H1 (cell line): ENCODE results near the gene XPNPEP3. TPM values are rescaled to one million over a fixed set of nuclear protein-coding genes. Genes with fewer than 3 reads are reported as not detected.
"Not testable (repeated sequence)": the region's sequence is repeated elsewhere in the genome, so short reads cannot be mapped to it uniquely, and the experiment has no call there.

Source experiments
- CTCF ChIA-PET: fragments of 300-600 bp; sonication (Branson Sonifier 250); formaldehyde crosslinking; loops from one replicate; lab custom pipeline; 2021; ENCODE audit not compliant: partially characterized antibody; lab: Charles Lee
- POLR2A ChIA-PET: fragments of 300-600 bp; sonication (Branson Sonifier 250); formaldehyde crosslinking; loops from one replicate; lab custom pipeline; 2021; ENCODE audit warnings: inconsistent platforms; ENCODE audit not compliant: partially characterized antibody; lab: Charles Lee
- DNase-seq, 2 experiments: peaks; one replicate each; pipeline versions ENCODE4 v3.0.0 to v3.0.0-alpha.2; 2010 to 2022; ENCODE audit warnings: low spot score in 2 of 2, low read depth in 1 of 2, mixed read lengths in 1 of 2
- FAIRE-seq: peaks from 2 replicates; lab custom pipeline; 2011; peaks lifted over from hg19 to GRCh38; lab: Jason Lieb, UNC
- H2AFZ ChIP-seq: 2 replicates; pipeline ENCODE4 v1.8.1; 2012; ENCODE audit warnings: low read length, inconsistent platforms
- H2AK5ac ChIP-seq: 2 replicates; pipeline ENCODE4 v1.6.1; 2013; ENCODE audit warnings: low read depth, low read length
- H2BK120ac ChIP-seq: replicated peaks from 2 replicates; pipeline ENCODE3; 2013; ENCODE audit warnings: low read depth, low read length, inconsistent platforms
- H2BK12ac ChIP-seq: 2 replicates; pipeline ENCODE4 v1.6.1; 2013; ENCODE audit warnings: low read depth, low read length
- H2BK15ac ChIP-seq: 2 replicates; pipeline ENCODE4 v1.6.1; 2013; ENCODE audit warnings: low read length
- H2BK20ac ChIP-seq: 2 replicates; pipeline ENCODE4 v1.6.1; 2013; ENCODE audit warnings: low read length
- H2BK5ac ChIP-seq: 2 replicates; pipeline ENCODE4 v1.6.1; 2013; ENCODE audit warnings: low read depth, low read length
- H3K14ac ChIP-seq: 2 replicates; pipeline ENCODE4 v1.6.1; 2013; ENCODE audit warnings: inconsistent platforms; ENCODE audit not compliant: insufficient read length
- H3K18ac ChIP-seq: 2 replicates; pipeline ENCODE4 v1.6.1; 2013; ENCODE audit warnings: low read length; ENCODE audit errors: extremely low read depth
- H3K23ac ChIP-seq: 2 replicates; pipeline ENCODE4 v1.6.1; 2013; ENCODE audit warnings: inconsistent platforms; ENCODE audit not compliant: insufficient read length
- H3K23me2 ChIP-seq: 2 replicates; pipeline ENCODE4 v1.6.1; 2013; ENCODE audit warnings: low read depth, low read length
- H3K27ac ChIP-seq: 2 replicates; pipeline ENCODE4 v1.6.1; 2011; ENCODE audit warnings: low read depth, low read length, inconsistent platforms
- H3K27me3 ChIP-seq, 4 experiments: replicated peaks in 1 of 4; 1 replicate in 1 of 4; 2 replicates in 3 of 4; pipeline versions ENCODE4 v1.6.1 to v1.8.1; 2011 to 2013; ENCODE audit warnings: low read length in 3 of 4, mild to moderate bottlenecking in 3 of 4, inconsistent platforms in 2 of 4, mixed read lengths in 2 of 4, moderate library complexity in 1 of 4; ENCODE audit not compliant: control insufficient read depth in 3 of 4, insufficient read depth in 3 of 4; ENCODE audit errors: extremely low read depth in 1 of 4
- H3K36me3 ChIP-seq, 4 experiments: 2 replicates each; pipeline versions ENCODE4 v1.6.1 to v1.8.1; 2011 to 2013; ENCODE audit warnings: mild to moderate bottlenecking in 4 of 4, low read length in 3 of 4, moderate library complexity in 2 of 4, control low read depth in 1 of 4, inconsistent platforms in 1 of 4; ENCODE audit not compliant: insufficient read depth in 4 of 4, control insufficient read depth in 2 of 4
- H3K4ac ChIP-seq: replicated peaks from 2 replicates; pipeline ENCODE3; 2013; ENCODE audit warnings: low read length, low read depth, mixed read lengths, inconsistent platforms; ENCODE audit not compliant: insufficient read length
- H3K4me1 ChIP-seq, 4 experiments: replicated peaks in 1 of 4; 1 replicate in 1 of 4; 2 replicates in 3 of 4; pipeline versions ENCODE4 v1.6.1 to v1.8.1; 2011 to 2013; ENCODE audit warnings: low read length in 3 of 4, inconsistent platforms in 2 of 4, mixed read lengths in 1 of 4; ENCODE audit not compliant: insufficient read depth in 4 of 4, control insufficient read depth in 3 of 4
- H3K4me2 ChIP-seq, 2 experiments: 2 replicates each; pipeline versions ENCODE4 v1.6.1 to v1.8.1; 2011 to 2013; ENCODE audit warnings: low read depth in 2 of 2, low read length in 2 of 2, control low read depth in 1 of 2, inconsistent platforms in 1 of 2, mild to moderate bottlenecking in 1 of 2; ENCODE audit not compliant: insufficient read depth in 1 of 2
- H3K4me3 ChIP-seq, 4 experiments: fragments of 200-600, 300-600 bp in 1 of 4; sonication (generic), shearing (Covaris generic), sonication (Bioruptor Twin) in 1 of 4; 2 replicates each; pipeline versions ENCODE4 v1.5.1 to v1.8.1; 2011 to 2016; ENCODE audit warnings: low read length in 4 of 4, low read depth in 3 of 4, control low read depth in 2 of 4, inconsistent platforms in 2 of 4, mild to moderate bottlenecking in 2 of 4, mixed read lengths in 1 of 4, moderate library complexity in 1 of 4; ENCODE audit not compliant: insufficient read depth in 2 of 4; ENCODE audit errors: extremely low read depth in 1 of 4
- H3K56ac ChIP-seq: replicated peaks from 2 replicates; pipeline ENCODE3; 2013; ENCODE audit warnings: low read depth, mild to moderate bottlenecking, mixed read lengths, low read length, inconsistent platforms; ENCODE audit not compliant: insufficient read length
- H3K79me1 ChIP-seq: 2 replicates; pipeline ENCODE4 v1.6.1; 2013; ENCODE audit warnings: low read depth, low read length, control low read depth
- H3K79me2 ChIP-seq, 2 experiments: 2 replicates each; pipeline versions ENCODE4 v1.6.1 to v1.8.1; 2012 to 2013; ENCODE audit warnings: low read length in 2 of 2, mild to moderate bottlenecking in 2 of 2, inconsistent platforms in 1 of 2; ENCODE audit not compliant: insufficient read depth in 2 of 2, control insufficient read depth in 1 of 2
- H3K9ac ChIP-seq, 4 experiments: replicated peaks in 1 of 4; 1 replicate in 1 of 4; 2 replicates in 3 of 4; pipeline versions ENCODE4 v1.6.1 to v1.8.1; 2011 to 2013; ENCODE audit warnings: low read depth in 3 of 4, low read length in 3 of 4, control low read depth in 2 of 4, mild to moderate bottlenecking in 2 of 4, moderate library complexity in 2 of 4, inconsistent platforms in 1 of 4; ENCODE audit errors: extremely low read depth in 1 of 4
- H3K9me3 ChIP-seq, 2 experiments: 2 replicates each; pipeline versions ENCODE4 v1.6.1 to v1.8.1; 2012 to 2013; ENCODE audit warnings: mild to moderate bottlenecking in 2 of 2, moderate library complexity in 2 of 2, control low read depth in 1 of 2, inconsistent platforms in 1 of 2, low read depth in 1 of 2, low read length in 1 of 2, mixed read lengths in 1 of 2; ENCODE audit not compliant: insufficient read depth in 2 of 2
- H4K20me1 ChIP-seq, 2 experiments: replicated peaks in 1 of 2; 2 replicates each; pipeline versions ENCODE3 to v1.8.1; 2011 to 2013; ENCODE audit warnings: inconsistent platforms in 2 of 2, low read length in 2 of 2, mild to moderate bottlenecking in 1 of 2; ENCODE audit not compliant: insufficient read depth in 2 of 2, control insufficient read depth in 1 of 2
- H4K5ac ChIP-seq: 2 replicates; pipeline ENCODE4 v1.6.1; 2013; ENCODE audit warnings: low read length, low read depth, mixed read lengths, inconsistent platforms; ENCODE audit not compliant: insufficient read length
- H4K8ac ChIP-seq: 2 replicates; pipeline ENCODE4 v1.8.0; 2013; ENCODE audit warnings: mild to moderate bottlenecking, moderate library complexity, low read length, inconsistent platforms; ENCODE audit not compliant: insufficient read depth; ENCODE audit errors: extremely low read depth
- H4K91ac ChIP-seq: replicated peaks from 2 replicates; pipeline ENCODE3; 2013; ENCODE audit warnings: low read length, mixed read lengths, inconsistent platforms; ENCODE audit not compliant: insufficient read length
- WGBS, 2 experiments: shearing (Covaris generic) in 1 of 2; methylation state at CpG; one replicate each; pipeline versions ENCODE4 v1.1.6 to v1.1.7; 2013 to 2015; ENCODE audit warnings: low lambda C conversion rate in 2 of 2, mixed read lengths in 2 of 2, inconsistent platforms in 1 of 2, low coverage in 1 of 2, missing lambda C conversion rate in 1 of 2; ENCODE audit not compliant: insufficient replicate concordance in 2 of 2, insufficient coverage in 1 of 2, insufficient read length in 1 of 2; ENCODE audit errors: extremely low coverage in 1 of 2, missing lambda C conversion rate in 1 of 2; 5-methylcytosine and 5-hydroxymethylcytosine counted together
- polyA plus RNA-seq, 7 experiments: library from polyadenylated mRNA; depleted of rRNA in 3 of 7; stranded (reverse) in 5 of 7; unstranded in 2 of 7; fragments of >200 nt in 5 of 7; fragments of 200-250 nt in 2 of 7; gene quantifications; 1 replicate in 5 of 7; 2 replicates in 1 of 7; 4 replicates in 1 of 7; pipeline versions ENCODE4 v1.2.1 to v1.2.3, GENCODE V29; 2011 to 2013; ENCODE audit warnings: missing spikeins in 2 of 7, mixed read lengths in 2 of 7
- total RNA-seq: library from RNA; stranded (reverse); fragmentation: NEBNext Ultra II Directional; extraction: Animal tissue kit (Norgen Biotek cat#: 25700); gene quantifications from 2 replicates; pipeline ENCODE4 v1.2.1, GENCODE V29; 2021

XPNPEP3 gene
- total and polyA plus RNA-seq, 2 of the 8 experiments (the other 6 are each of a cell fraction or from before 2014, with no cell fraction given): 25.8 to 29.2 TPM

DNA sequence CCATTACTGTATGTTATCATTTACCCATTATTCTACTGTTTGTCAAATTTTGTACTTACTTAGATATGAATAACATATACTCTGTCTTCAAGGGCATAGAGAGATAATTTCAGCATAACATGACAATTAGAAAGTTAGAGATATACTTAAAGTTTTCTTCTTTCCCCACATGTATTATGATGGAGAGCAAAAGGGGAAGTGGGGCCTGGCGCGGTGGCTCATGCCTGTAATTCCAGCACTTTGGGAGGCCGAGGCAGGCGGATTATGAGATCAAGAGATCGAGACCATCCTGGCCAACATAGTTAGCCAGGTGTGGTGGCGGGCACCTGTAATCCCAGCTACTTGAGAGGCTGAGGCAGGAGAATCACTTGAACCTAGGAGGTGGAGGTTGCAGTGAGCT, 56.0 kb downstream of the XPNPEP3 start:
- H3K23me2 ChIP-seq, H3K9ac ChIP-seq, POLR2A ChIA-PET, H4K91ac ChIP-seq, H3K18ac ChIP-seq, H3K4ac ChIP-seq, H2BK5ac ChIP-seq, H3K56ac ChIP-seq, H3K27ac ChIP-seq, H3K14ac ChIP-seq, H2AK5ac ChIP-seq, H4K5ac ChIP-seq, H3K79me2 ChIP-seq, H4K8ac ChIP-seq, CTCF ChIA-PET, H2BK12ac ChIP-seq, H2AFZ ChIP-seq, H3K4me1 ChIP-seq, H3K27me3 ChIP-seq, H3K23ac ChIP-seq, DNase-seq, H3K4me2 ChIP-seq, H3K79me1 ChIP-seq, H2BK120ac ChIP-seq, H3K9me3 ChIP-seq, FAIRE-seq, H2BK15ac ChIP-seq, H3K4me3 ChIP-seq, H4K20me1 ChIP-seq, H2BK20ac ChIP-seq: not testable (repeated sequence)
- peaks cover 0 to 26% (median 5%) of the 10 kb centered on the region in 4 experiments; a peak in 3 of 8 replicates for H3K36me3 ChIP-seq
- 88% methylated on average over 5 of the region's 6 CpGs; no CpG with 5 or more reads in 1 of the 2 experiments for WGBS, 2 experiments
